ENCODE results near the gene RPSA. TPM values are rescaled to one million over a fixed set of nuclear protein-coding genes. Genes with fewer than 3 reads are reported as not detected.

RPSA gene
- total RNA-seq: 1,000 to 10,000 TPM in 1 of 4 donors, 100 to 1,000 TPM in 3; 460 to 1,003 (median 843) TPM

DNA sequence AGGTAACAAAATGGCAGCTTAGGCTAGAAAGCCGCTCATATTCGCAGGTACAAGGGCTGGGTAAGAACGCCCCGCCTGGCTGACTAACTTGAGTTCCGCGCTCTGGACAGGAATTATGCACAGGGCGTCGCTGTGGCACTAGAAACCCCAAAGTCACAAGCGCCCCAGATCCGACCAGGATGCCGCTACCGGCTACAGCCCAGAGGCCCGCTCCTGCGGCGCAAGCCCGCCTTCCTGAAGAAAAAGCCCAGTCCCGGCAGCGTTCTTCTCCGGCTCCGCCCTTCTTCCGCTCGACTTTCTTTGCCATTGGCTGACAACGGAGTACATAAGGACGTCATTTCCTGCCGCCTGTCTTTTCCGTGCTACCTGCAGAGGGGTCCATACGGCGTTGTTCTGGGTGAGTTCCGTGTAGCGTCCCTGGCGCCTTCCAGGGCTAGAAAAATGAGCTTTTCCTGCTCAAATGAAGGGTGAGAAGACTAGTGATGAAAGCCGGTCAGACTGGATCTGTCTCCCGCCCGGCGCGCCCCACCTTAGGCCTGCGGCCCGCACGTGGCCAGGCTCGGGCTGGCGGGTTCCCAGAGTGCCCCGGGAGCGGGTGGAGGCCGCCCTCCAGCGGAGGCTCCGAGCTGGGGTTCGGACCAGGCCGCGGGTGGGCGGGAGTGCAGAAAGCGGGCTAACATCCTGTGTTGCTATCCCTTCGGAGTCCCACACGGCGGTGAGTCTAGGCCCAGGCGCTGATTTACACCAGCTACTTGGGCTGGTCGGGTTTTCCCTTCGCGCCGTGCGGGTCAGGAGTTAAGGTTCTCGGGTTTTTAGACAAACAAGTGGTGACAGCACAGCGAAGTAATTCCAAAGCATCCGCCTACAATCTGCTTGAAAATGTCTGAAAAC, at the start of gene RPSA:
Gene RPSA, plus strand, starts transcription at position 353 of the 891 bp plus-strand sequence. CDS start 934 bp downstream, outside the sequence.
- in situ Hi-C loops (cut with MboI; ENCODE audit: low pct_ligation_motif_present in 1 of 4, low pct_unique_long_range_greater_than_20kb in 1 of 4, low sequenced_read_pairs in 3 of 4) (loop anchor here in 1 of 4 donors (25.0 kb wide), 1 partner anchor 906 kb away; the partner anchor contains the start of gene EIF1B), intact Hi-C loops (cut with DNase I; ENCODE audit: low total_unique reads) (loop anchor here (2.0 kb wide), 1 partner anchor 24 kb away; the partner anchor contains the start of gene SLC25A38)
- H3K4me3 ChIP-seq: peak within 1 kb of the TSS; percentile 59 to 78 (median 74)
- peaks cover 0 to 26% (median 12%) of the 10 kb centered on the region in 4 donors for H3K36me3 ChIP-seq
- DNase-seq: peak; percentile 97
- H3K9me3 ChIP-seq: no peaks in the 10 kb centered on the region
- H3K4me1 ChIP-seq: peaks cover 6 to 41% (median 21%) of the 10 kb centered on the region in 4 donors
- no peaks in the 10 kb centered on the region for H3K27me3 ChIP-seq
- TF ChIP-seq, protein P1, sequence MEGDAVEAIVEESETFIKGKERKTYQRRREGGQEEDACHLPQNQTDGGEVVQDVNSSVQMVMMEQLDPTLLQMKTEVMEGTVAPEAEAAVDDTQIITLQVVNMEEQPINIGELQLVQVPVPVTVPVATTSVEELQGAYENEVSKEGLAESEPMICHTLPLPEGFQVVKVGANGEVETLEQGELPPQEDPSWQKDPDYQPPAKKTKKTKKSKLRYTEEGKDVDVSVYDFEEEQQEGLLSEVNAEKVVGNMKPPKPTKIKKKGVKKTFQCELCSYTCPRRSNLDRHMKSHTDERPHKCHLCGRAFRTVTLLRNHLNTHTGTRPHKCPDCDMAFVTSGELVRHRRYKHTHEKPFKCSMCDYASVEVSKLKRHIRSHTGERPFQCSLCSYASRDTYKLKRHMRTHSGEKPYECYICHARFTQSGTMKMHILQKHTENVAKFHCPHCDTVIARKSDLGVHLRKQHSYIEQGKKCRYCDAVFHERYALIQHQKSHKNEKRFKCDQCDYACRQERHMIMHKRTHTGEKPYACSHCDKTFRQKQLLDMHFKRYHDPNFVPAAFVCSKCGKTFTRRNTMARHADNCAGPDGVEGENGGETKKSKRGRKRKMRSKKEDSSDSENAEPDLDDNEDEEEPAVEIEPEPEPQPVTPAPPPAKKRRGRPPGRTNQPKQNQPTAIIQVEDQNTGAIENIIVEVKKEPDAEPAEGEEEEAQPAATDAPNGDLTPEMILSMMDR (IDR thresholded peaks at IDR 0.05): peak; percentile 14 to 49 (median 20)
- TF ChIP-seq POLR2A (IDR thresholded peaks at IDR 0.05) (peak; percentile 98), EP300 (IDR thresholded peaks at IDR 0.05; ENCODE audit: low read depth) (no peak), POLR2AphosphoS5 (IDR thresholded peaks at IDR 0.05) (peak; percentile 99)
- peak within 1 kb of the TSS; percentile 82 to 92 (median 89) for H3K27ac ChIP-seq
- 0% methylated on average over 14 to 63 of the region's 63 CpGs for WGBS, 2 donors (ENCODE audit: low coverage in 1 of 2)

DNA sequence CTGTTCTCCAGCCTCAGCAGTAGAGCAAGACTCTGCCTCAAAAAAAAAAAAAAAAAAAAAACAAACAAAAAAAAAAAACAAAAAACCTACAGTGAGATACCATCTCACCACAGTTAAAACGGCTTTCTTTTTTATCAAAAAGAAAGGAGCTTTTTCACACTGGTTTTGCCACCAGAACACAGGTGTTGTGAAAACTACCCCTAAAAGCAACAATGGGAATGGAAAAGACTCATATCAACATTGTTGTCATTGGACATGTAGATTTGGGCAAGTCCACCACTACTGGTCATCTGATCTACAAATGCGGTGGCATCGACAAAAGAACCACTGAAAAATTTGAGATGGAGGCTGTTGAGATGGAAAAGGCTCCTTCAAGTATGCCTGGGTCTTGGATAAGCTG, 48.2 kb upstream of the RPSA start:
- Histone ChIP-seq H3K4me3 (no peak overlapping the region), H3K4me1 (no peaks in the 10 kb centered on the region), H3K36me3 (no peaks in the 10 kb centered on the region), H3K9me3 (no peaks in the 10 kb centered on the region), H3K27me3 (no peaks in the 10 kb centered on the region), H3K27ac (no peak overlapping the region)
- intact Hi-C loops (cut with DNase I; ENCODE audit: low total_unique reads): no loop called here
- WGBS, 2 donors (ENCODE audit: low coverage in 1 of 2): 80 to 94% methylated on average over 2 to 3 of the region's 3 CpGs
- TF ChIP-seq EP300 (IDR thresholded peaks at IDR 0.05; ENCODE audit: low read depth): no peak
- TF ChIP-seq, protein P1 (IDR thresholded peaks at IDR 0.05): no peak
- no peak for DNase-seq
- in situ Hi-C loops (cut with MboI; ENCODE audit: low pct_ligation_motif_present in 1 of 4, low pct_unique_long_range_greater_than_20kb in 1 of 4, low sequenced_read_pairs in 3 of 4): no loop called here

GRCh38 chr3:39361252-39361927, 45.1 kb upstream of the RPSA start:
- H3K4me3 ChIP-seq: no peak overlapping the region
- no peak overlapping the region for H3K27ac ChIP-seq
- no peaks in the 10 kb centered on the region for H3K27me3 ChIP-seq
- in situ Hi-C loops (cut with MboI; ENCODE audit: low pct_ligation_motif_present in 1 of 4, low pct_unique_long_range_greater_than_20kb in 1 of 4, low sequenced_read_pairs in 3 of 4): no loop called here
- TF ChIP-seq EP300 (IDR thresholded peaks at IDR 0.05; ENCODE audit: low read depth): no peak
- TF ChIP-seq POLR2A (IDR thresholded peaks at IDR 0.05): no peak
- TF ChIP-seq POLR2AphosphoS5 (IDR thresholded peaks at IDR 0.05): no peak
- TF ChIP-seq, protein P1 (IDR thresholded peaks at IDR 0.05): no peak
- WGBS, 2 donors (ENCODE audit: low coverage in 1 of 2): 68 to 86% methylated on average over 1 to 8 of the region's 8 CpGs
- no peak for DNase-seq
- no peaks in the 10 kb centered on the region for H3K36me3 ChIP-seq
- intact Hi-C loops (cut with DNase I; ENCODE audit: low total_unique reads): no loop called here
- no peaks in the 10 kb centered on the region for H3K4me1 ChIP-seq
- no peaks in the 10 kb centered on the region for H3K9me3 ChIP-seq

DNA sequence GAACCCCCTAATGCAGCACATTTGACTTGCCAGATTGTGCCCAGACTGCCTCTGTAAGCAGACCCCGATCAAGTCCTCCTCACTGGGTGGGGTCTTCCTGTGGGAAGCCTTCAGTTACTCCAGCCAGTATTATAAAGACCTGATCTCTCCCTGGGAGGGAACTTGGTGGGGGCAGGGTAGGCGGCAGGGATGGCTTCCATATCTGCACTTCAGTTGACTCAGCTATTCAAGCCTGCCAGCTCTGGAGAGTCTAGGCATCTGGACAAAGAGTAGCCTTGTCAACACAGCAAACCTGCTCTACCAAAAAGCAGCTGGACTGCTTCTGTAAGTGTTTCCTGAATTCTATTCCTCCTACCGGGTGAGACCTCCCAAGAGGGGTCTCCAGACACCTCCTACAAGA, 44.3 kb upstream of the RPSA start:
- Histone ChIP-seq H3K4me3 (no peak overlapping the region), H3K27ac (no peak overlapping the region), H3K4me1 (no peaks in the 10 kb centered on the region), H3K9me3 (no peaks in the 10 kb centered on the region), H3K27me3 (no peaks in the 10 kb centered on the region), H3K36me3 (no peaks in the 10 kb centered on the region)
- WGBS, 2 donors (ENCODE audit: low coverage in 1 of 2): 70% methylated on average over 3 of the region's 3 CpGs; no CpG with 5 or more reads in 1 of the 2 donors
- intact Hi-C loops (cut with DNase I; ENCODE audit: low total_unique reads) (no loop called here), in situ Hi-C loops (cut with MboI; ENCODE audit: low pct_ligation_motif_present in 1 of 4, low pct_unique_long_range_greater_than_20kb in 1 of 4, low sequenced_read_pairs in 3 of 4) (no loop called here)
- TF ChIP-seq POLR2AphosphoS5 (IDR thresholded peaks at IDR 0.05) (no peak), EP300 (IDR thresholded peaks at IDR 0.05; ENCODE audit: low read depth) (no peak), POLR2A (IDR thresholded peaks at IDR 0.05) (no peak)
- TF ChIP-seq, protein P1 (IDR thresholded peaks at IDR 0.05): no peak
- no peak for DNase-seq

All from transverse colon (tissue), 4 donors.